ENCODE data around the gene HOXD13.
A peak's percentile ranks its signal among the peaks of the same experiment; 100 is the strongest.

HOXD13 gene

DNA sequence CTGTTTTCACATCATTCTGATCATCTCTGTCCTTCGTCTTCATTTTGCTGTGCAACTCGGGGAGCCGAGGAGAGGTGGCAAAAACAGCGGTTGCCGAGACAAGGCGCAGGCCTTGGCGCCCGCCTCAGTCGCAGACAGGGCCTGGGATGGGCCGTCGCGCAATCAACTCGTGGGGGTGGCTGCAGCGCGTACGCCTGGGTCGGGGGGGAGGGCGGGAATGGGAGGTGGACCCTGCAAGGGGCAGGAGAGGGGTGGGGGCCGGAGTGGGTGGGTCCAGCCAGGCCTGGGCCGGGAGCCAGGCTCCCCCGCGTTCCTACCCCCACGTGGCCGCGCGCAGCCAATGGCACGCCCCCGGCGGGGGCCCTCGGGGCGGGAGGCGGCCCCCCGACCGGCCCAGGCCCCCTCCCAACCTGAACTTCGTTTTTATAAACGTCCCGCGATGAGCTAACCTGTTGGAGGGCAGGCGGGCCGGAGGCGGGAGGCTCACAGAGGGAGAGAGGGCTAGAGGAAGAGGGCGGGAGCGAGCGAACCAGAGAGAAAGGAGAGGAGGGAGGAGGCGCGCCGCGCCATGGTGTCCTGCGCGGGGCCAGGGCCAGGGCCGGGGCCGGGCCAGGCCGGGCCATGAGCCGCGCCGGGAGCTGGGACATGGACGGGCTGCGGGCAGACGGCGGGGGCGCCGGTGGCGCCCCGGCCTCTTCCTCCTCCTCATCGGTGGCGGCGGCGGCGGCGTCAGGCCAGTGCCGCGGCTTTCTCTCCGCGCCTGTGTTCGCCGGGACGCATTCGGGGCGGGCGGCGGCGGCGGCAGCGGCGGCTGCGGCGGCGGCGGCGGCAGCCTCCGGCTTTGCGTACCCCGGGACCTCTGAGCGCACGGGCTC is at the start of gene HOXD13:
Gene HOXD13, plus strand, starts transcription at position 452 of the 875 bp plus-strand sequence. Its CDS starts 170 bp downstream, at position 622.
- DNase-seq (ENCODE audit: low read depth) = no peak

DNA sequence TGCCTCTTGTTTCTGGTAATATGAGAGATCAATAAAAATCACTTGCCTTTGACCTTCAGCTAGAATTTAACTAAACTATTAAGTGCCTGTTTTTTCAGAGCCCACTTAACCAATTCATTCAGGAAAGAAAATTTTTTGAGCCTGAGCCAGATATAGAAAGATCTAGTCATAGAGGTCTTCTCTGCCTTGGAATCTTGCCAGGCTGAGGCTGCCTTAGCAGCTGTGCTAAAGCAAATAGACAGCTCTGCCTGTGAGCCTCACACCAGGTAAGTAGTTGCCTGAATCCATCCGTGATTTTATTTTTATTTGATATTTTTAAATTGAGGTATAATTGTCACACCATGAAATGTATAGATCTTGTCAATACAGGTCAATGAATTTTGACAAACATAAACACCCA is 36.1 kb upstream of the HOXD13 start:
- no peak for DNase-seq (ENCODE audit: low read depth)

DNA sequence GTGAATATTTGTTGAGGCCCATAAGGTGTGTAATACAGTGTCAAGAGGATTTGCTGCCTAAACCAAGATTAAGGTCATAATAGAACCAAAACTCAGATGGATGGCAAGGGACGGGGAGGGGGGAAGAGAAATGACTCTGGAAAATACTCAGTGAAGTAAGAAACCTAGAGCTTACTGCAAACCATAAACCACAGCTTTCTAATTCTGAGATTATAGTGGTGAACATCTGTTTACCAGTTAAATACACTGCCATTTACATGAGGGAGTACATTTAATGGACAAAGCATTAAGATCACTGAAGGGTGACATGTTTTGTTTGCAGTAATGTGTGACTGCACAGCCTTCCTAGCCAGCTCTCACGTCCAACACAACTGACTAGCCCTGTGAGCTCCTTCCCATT is 28.6 kb upstream of the HOXD13 start:
- DNase-seq (ENCODE audit: low read depth) = no peak

DNA sequence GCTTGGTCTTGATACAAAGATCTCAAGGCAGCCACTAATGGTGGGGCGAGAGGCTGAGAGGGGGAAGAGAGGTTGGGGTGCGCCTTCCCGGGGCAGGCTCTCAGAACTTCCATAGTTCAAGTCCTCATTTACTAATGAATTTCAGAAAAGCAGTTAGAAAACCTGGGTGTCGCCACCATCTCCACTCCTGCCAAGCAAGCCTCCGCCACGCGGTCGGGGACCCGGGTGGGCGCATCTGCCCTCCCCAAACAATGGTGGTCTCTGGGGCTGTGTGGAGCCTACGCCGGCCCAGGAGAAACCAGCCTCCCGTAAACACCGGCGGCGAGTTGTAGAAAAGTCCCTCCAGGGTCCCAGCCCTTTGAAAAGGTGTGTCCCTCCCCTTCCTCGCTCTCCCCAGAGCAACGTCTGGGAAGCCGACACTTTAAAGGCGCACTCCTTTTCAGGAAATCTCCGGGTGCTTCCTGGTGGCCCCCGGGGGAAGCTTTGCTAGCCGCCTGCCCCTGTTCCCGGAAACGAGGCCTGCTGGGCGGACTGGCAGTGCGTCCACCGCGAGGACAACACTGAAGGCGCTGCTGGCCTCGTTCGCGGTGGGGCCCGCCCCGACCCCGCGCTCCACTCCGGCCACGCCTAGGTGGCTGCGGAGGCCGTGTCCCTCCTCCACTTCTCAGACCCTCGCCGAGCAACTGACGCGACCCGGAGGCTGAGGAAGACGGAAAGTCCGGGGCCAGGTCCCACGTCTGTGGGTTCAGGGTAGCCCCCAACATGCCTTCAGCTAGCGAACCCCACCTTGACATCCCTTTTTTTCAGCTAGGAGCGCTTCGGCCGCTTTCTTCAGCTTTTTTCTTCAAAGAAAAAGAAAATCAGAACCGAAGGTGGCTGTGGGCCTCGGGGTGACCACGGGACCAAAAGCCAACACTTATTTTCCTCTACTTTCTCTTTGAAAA is 25.6 kb upstream of the HOXD13 start:
- DNase-seq (ENCODE audit: low read depth) = no peak

DNA sequence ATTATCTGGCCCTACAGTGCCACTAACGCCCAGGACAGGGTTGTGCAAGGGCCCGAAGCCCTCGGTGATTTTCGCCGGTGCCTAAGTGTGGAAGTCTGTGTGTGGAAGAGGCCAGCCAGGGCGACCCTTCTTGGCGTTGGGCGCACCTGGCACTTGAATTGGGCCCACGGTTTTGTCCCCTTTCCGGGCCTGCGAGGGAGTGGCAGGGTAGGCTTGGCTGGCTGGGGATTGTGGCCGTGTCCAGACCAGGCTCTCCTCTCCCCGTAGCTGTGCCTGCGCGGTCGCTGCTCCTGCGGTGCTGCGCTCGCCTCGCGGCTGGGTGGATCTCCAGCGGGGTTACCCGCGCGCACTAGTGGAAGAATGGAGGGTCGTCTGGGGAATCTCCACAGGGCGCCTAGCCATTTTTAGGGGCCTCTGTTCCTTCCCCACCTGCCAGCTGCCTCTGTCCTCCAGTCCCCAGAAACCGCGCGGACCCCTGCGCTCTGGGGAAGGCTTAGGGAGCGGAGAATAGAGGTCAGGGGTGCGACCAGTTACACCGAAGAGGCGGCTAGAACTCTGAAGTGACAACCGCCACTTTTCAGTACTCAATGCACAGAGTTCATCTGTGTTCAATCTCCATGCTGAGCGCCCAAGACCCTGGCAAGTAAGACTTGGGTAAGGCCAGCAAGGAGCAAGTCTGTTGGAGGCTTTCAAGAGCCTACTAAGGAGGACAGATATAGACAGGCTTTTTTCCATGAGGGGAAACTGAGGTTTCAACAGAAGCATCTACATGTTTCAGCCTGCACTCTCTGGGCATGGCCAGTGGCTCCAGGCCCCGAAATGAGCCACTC is 24.7 kb upstream of the HOXD13 start:
- DNase-seq (ENCODE audit: low read depth) = no peak

DNA sequence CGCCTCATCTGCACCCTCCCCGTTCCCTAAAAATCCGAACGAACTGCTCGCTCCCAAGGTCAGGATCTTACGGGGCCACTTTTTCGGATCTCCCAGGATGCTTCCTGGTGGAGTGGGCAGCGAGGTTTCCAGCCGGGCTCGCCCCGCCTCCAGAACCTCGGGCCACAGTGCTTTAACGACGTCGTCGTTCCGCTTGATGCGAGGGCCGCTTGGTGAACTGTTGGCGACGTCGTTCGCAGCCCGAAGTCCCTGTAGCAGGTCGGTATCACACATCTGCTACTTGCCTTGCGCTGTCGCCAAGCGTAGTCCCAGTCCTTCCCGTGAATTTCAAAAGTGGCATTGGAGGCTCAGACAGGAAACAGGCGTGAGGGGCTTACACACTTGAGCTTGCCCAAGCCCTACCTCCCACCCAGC is 24.1 kb upstream of the HOXD13 start:
- DNase-seq (ENCODE audit: low read depth) = no peak

DNA sequence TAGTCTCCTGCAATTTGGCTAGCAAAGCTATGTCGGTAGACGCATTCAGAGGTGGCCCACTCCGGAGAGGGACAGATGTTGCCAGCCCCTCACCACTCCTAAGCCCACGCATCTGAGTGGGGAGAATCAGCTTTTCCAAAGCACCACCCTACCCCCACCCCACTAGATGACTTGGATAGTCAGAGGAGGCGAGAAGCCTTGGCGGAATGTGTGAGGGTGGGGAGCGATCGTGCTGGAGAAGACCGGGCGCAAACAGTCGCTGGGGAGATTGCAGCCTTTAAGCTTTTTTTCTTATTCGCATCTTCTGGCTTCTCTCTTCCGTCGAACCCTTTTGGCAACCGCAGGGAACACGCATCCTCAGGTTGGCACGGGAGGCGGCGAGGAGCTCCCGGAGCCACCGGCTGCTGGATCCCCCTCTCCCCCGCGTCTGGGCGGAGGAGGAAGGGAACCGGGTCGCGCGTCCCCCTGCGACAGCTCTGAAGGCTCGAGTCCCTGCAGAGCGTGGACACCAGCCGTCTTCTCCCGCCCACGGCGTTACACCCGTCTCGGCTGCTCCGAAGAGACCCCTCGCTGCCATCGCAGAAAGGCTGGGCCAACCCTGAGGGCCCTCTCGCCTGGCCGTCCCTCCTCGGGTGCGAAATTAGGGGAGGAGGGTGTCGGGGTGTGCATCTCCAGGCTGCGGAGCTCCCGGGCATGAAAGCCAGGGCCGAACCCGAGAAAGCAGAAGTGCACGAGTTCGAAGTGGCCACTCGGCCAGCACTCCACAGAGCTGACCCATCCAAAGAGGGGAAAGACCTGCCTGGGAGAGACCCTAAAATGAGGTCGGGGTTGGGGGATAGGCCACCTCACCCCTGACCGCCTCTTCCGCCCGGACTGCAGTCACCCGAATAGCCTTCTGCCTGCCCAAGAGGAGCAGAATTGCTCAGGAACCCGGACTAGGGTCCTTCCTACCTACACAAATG is 20.9 kb upstream of the HOXD13 start:
- no peak for DNase-seq (ENCODE audit: low read depth)

DNA sequence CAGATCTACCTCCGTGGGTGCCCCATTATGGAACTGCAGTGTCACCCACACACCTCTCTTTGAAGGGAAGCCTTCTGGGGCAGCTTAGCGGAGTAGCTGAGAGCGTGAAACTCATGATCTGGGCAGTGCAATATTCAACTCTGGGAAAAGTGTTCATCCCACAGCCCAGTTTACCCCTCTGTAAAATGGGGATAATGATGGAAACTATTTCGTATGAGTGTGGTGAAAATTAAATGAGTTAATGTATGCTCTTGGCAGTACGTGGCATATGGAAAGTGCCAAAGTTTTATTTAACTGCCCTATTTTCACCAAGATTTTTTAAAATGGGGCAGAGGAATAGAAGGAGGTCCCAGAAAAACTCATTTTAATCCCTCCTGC is 20.2 kb upstream of the HOXD13 start:
- DNase-seq (ENCODE audit: low read depth) = no peak

DNA sequence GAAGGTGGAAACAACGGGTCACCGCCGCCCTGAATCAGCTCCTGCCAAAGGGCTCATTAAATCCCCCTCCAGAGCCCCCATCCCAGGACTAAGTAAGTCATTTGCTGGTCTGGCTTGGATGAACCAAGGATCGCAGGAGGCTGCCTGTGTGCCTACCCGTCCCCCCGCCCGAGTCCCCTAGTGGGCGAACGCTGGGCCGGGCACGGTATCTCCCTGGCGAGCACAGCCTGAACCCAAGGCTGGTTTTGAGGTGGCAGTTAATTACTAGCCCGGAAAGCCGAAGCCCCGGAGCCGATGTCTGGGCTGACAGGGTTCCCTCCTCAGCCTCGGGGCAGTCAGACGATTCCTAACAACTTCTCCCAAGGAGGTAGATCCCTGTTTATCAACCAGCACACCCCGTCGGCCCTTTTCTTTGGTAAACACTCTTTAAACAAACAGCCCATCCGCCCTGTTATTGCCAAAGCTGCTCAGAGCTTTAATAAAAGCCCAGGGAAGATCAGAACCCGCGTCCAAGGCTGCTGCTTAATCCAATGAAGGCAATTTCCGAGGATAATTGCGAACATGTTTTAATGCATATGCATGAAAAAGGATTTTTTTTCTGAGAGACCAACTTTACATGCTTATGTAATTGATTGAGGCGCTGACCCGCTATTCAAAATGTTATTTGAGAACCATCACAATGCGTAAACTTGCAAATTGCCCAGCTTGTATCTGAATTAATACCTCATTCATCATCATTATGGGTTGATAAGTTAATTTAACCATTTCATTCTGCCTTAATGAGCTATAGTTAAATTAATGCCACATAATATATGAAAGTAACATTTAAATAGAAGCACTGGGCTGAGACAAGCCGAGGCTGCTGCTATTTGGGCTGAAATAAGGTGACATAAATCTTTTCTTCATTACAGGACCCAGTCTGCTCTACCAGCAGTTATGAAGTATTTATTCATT is 19.3 kb upstream of the HOXD13 start:
- no peak for DNase-seq (ENCODE audit: low read depth)

DNA sequence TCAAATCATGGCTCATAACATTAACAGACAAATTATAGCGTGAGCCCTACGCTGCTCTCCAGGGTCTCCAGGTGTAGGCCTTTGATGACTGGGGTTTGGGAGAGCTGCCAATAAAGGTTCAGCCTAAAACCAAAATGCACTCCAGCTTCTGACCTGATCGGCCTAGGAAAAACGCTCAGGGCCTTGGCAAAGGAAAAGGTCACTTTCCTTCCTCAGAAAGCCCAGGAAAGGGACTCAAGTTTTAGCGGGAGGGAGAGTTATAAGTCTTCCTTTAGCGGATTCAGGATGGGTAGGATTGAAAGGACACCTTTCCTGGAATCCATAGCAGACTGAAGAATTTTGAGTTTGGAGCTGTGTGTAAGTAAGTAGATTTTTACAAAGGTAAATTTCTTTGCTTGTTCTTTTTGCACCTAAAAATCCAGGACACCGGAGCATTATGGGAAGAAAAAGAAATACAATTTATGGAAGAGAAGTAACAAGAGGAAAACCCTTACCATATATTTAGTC is 17.5 kb upstream of the HOXD13 start:
- DNase-seq (ENCODE audit: low read depth) = no peak

DNA sequence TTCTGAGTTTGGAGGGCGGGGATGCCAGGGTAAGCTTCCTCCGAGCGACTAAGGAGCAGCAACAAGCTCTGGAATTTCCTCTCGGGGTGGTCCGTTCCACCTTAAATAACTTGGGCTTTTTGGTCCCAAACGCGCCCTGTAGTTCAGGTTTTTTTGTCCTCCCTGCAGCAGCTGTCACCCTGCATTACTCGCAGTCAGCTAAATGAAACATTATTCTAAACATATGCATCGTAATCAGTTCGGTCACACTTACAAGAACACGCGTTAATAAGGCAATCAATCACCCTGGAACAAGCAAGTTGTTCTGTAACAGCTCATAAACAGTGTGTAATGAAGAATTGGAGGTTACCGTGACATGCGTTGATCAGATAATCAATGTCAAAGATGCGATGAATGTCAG is 17.0 kb upstream of the HOXD13 start:
- DNase-seq (ENCODE audit: low read depth) = no peak

DNA sequence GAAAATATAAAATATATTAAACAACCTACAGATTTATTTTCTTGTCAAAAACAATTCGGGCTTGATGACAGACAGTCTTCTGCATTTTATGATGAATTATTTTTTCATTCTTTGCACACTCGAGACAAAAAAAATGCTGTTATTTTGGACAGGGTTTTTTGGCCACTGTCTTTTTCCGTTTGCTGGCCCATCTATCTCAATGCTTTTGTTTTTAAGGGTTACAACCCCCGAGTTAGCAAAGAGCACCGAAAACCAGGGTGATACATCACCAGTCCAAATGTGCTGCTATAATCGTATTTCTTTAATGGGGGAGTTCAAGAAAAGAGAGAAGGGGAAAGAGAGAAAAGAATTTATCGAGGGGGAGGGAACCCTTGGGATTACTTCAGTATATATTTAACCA is 16.5 kb upstream of the HOXD13 start:
- no peak for DNase-seq (ENCODE audit: low read depth)

DNA sequence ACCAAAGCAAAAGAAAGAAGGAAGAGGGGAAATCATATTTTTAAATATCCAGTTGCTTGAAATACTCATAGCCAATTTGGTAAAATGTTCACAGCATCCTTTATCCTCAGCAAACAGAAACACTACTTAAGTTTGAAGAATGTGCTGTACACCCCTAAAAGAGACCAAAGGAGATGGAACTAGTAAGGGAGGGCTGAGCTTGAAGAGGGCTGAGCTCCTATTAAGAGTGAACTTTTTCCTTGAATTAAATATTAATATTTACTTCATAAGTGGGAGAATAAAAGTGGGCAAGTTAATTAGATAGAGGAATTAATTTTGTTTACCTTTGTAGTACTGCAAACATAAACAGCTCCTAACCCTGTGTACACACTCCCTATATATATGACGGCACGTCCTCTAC is 15.7 kb upstream of the HOXD13 start:
- no peak for DNase-seq (ENCODE audit: low read depth)

DNA sequence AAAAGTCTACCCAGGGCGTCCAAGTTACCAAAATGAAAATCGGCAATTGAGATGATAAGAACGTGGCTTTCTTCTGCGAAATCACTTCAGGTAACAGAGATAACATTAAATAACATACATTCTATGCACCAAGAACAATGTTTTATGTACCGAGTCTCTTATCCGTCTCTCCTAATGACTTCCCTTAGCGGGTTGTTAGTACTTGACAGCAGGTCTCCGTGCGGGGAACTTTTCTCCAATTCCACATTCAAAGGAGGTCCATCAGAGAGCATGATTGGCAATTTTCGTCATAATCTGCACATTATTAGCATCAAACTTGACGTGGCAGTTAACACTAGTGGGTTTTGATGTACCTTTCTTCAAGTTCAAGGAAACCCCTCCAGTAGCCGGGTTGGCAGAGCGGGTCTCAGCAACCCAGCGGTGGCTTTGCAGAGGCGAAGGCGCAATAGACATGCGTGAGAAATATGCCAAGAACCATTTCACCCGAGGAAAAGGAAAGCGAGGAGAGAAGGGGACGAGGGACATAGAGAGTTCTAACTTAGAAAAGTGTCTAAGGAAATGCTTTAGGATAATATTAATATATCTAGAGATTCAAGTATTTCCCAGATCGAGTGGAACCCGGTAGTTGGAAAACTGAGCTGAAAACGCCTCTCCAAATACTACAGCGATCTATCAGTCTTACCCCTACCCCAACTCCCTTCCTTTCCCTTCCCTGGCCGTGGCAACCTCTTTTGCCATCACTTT is 13.8 kb upstream of the HOXD13 start:
- no peak for DNase-seq (ENCODE audit: low read depth)

DNA sequence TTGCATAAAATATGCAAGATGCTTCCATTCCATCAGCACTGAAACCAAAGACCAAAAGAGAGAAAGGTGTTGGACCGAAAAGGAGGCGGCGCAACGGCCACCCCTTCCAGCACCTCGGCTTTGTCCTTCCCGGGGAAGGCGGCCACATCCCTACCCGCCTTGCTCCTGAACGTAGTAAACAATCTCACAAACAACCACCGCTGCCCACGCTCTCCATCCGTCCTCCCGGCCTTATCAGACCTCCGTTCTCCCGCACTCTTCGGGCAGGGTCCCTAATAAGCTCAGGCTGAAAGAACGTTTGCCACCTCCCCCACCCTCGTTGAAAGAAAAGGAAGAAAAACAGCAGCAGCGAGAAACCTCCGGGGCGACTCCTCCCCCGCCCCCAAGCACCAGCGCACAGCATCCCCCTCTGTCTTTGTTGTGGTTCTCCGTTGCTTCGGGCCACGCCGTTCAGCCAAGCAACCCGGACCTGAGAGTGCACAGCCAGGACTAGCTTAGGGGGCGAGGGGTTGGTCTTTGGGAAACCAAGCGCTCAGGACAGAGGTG is 13.2 kb upstream of the HOXD13 start:
- no peak for DNase-seq (ENCODE audit: low read depth)

DNA sequence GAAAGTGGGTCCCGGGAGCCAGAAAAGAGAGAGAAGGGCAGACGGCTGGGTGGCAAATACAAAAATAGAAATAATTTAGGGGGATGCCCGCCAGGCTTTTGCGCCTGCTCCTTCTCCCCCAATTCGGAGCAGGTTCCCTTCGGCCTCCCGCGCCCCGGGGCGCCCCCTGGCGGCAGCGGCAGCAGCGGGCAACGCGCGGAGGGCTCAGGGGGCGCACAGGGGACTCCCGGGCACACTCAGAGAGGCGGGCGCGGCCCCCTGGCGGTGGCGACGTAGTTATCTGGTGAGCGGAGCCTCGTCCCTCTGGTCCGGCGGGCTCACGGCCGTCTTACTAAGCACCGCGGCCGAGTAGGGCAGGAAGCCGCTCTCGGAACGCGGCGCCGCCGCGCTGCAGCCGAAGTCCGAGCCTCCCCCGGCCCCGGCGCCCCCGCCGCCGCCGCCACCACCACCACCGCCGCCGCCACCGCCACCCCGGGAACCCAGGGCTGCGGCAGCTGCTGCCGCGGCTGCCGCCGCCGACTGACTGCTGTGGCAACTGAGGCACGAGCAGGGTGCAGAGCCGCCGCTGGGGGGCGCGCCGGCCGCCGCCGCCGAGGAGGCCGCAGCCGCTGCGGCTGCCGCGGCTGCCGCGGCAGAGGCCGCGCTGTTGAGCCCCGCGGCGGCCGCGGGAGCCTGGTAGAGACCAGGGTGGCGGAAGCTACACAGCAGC is 12.5 kb upstream of the HOXD13 start:
- DNase-seq (ENCODE audit: low read depth) = peak; percentile 14

DNA sequence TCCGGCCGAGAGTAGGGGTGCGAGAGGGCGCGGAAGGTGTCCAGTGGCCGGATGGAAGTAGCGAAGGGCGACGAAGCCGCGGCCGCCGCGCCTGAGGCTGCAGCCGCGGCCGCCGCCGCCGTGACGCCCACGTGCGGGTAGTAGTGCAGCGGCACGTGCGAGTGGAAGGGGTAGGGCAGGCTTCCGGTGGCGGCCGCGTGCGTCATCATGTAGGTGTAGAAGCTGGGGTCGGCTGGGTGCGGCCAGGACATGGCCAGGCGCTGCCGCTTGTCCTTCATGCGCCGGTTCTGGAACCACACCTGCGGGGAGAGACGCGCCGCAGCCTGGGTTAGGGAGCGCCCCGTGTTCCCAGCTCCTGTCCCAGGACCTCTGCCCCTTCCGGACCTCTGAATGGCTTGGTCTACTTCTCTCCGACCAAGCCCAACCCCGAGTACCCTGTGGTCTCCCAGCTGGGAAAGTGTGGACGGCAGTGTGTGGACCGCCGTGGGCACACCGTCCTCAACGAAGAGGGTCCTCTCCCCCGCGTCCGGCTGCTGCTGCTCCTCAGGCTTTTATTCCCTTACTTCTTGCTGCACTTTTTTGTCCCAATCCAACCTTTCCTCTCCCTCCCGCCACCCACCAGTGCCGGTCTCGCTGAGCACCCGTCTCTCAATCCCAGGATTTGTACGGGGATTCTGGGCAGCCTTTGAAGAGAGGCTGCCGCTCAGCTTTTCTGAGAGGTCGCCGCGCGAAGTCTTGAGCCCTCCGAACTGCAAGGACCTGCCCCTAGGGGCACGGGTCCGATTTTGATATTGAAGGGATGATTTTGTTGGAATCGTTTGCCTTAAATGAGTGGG is 11.8 kb upstream of the HOXD13 start:
- DNase-seq (ENCODE audit: low read depth) = no peak

All from iris pigment epithelial cell (primary cell).